ENCODE data around the gene GGA2. TPM values are rescaled to one million over a fixed set of nuclear protein-coding genes. Genes with fewer than 3 reads are reported as not detected.
"Not testable (repeated sequence)": the region's sequence is repeated elsewhere in the genome, so short reads cannot be mapped to it uniquely, and the experiment has no call there.

GGA2 gene
- total RNA-seq, 1 donor from 2014 or later, result 40.4 TPM

- no peak for DNase-seq (ENCODE audit: low spot score)
- Mint-ChIP-seq H3K4me1 (ENCODE audit: low read depth) (peaks cover 3% of the 10 kb centered on the region), H3K9me3 (ENCODE audit: low read depth) (no peaks in the 10 kb centered on the region), H3K27ac (ENCODE audit: unreplicated experiment) (peak overlapping the region; percentile 55), H3K4me3 (ENCODE audit: unreplicated experiment) (no peak overlapping the region), H3K27me3 (ENCODE audit: low read depth) (no peaks in the 10 kb centered on the region), H3K36me3 (ENCODE audit: low read depth) (peaks cover 13% of the 10 kb centered on the region)
- no peak for TF ChIP-seq CTCF (IDR thresholded peaks at IDR 0.05)
These were observed 6.3 kb upstream of the GGA2 start for GRCh38 chr16:23516366-23517137.

- Mint-ChIP-seq H3K4me1 (ENCODE audit: low read depth) (peaks cover 6% of the 10 kb centered on the region), H3K4me3 (ENCODE audit: unreplicated experiment) (no peak overlapping the region), H3K27ac (ENCODE audit: unreplicated experiment) (no peak overlapping the region), H3K9me3 (ENCODE audit: low read depth) (no peaks in the 10 kb centered on the region), H3K36me3 (ENCODE audit: low read depth) (peaks cover 11% of the 10 kb centered on the region), H3K27me3 (ENCODE audit: low read depth) (no peaks in the 10 kb centered on the region)
- DNase-seq (ENCODE audit: low spot score), result no peak
- TF ChIP-seq CTCF (IDR thresholded peaks at IDR 0.05), result no peak
These were observed 5.6 kb upstream of the GGA2 start for GRCh38 chr16:23515881-23516280.

- DNase-seq (ENCODE audit: low spot score), result no peak
- Mint-ChIP-seq H3K9me3 (ENCODE audit: low read depth) (no peaks in the 10 kb centered on the region), H3K27ac (ENCODE audit: unreplicated experiment) (no peak overlapping the region), H3K4me3 (ENCODE audit: unreplicated experiment) (no peak overlapping the region), H3K36me3 (ENCODE audit: low read depth) (peaks cover 10% of the 10 kb centered on the region), H3K4me1 (ENCODE audit: low read depth) (peaks cover 9% of the 10 kb centered on the region), H3K27me3 (ENCODE audit: low read depth) (no peaks in the 10 kb centered on the region)
- no peak for TF ChIP-seq CTCF (IDR thresholded peaks at IDR 0.05)
These were observed 4.3 kb upstream of the GGA2 start for GRCh38 chr16:23514381-23515152.

GRCh38 chr16:23512168-23512695, 1.9 kb upstream of the GGA2 start:
- Mint-ChIP-seq H3K9me3 (ENCODE audit: low read depth) (no peaks in the 10 kb centered on the region), H3K4me1 (ENCODE audit: low read depth) (peaks cover 20% of the 10 kb centered on the region), H3K27me3 (ENCODE audit: low read depth) (no peaks in the 10 kb centered on the region), H3K27ac (ENCODE audit: unreplicated experiment) (no peak overlapping the region), H3K4me3 (ENCODE audit: unreplicated experiment) (no peak overlapping the region), H3K36me3 (ENCODE audit: low read depth) (peaks cover 7% of the 10 kb centered on the region)
- no peak for TF ChIP-seq CTCF (IDR thresholded peaks at IDR 0.05)
- DNase-seq (ENCODE audit: low spot score), result no peak

GRCh38 chr16:23511731-23512130, 1.4 kb upstream of the GGA2 start:
- no peak for TF ChIP-seq CTCF (IDR thresholded peaks at IDR 0.05)
- Mint-ChIP-seq H3K4me1 (ENCODE audit: low read depth) (peaks cover 24% of the 10 kb centered on the region), H3K27ac (ENCODE audit: unreplicated experiment) (no peak overlapping the region), H3K9me3 (ENCODE audit: low read depth) (no peaks in the 10 kb centered on the region), H3K36me3 (ENCODE audit: low read depth) (peaks cover 7% of the 10 kb centered on the region), H3K27me3 (ENCODE audit: low read depth) (no peaks in the 10 kb centered on the region), H3K4me3 (ENCODE audit: unreplicated experiment) (no peak overlapping the region)
- no peak for DNase-seq (ENCODE audit: low spot score)

- H3K27ac Mint-ChIP-seq (ENCODE audit: unreplicated experiment), result peak overlapping the region; percentile 64
- peak overlapping the region; percentile 78 for H3K4me3 Mint-ChIP-seq (ENCODE audit: unreplicated experiment)
- H3K27me3 Mint-ChIP-seq (ENCODE audit: low read depth); H3K36me3 Mint-ChIP-seq (ENCODE audit: low read depth); DNase-seq (ENCODE audit: low spot score); H3K9me3 Mint-ChIP-seq (ENCODE audit: low read depth): not testable (repeated sequence)
- peaks cover 31% of the 10 kb centered on the region for H3K4me1 Mint-ChIP-seq (ENCODE audit: low read depth)
These were observed 599 bp upstream of the GGA2 start for GRCh38 chr16:23510915-23511270.
